GM12865 (cell line): Measurements from ENCODE around the gene RTRAF.

Experiments used
- DNase-seq: peaks from one replicate; pipeline ENCODE4 v3.0.0; 2010; ENCODE audit warnings: low read depth
- H3K4me3 ChIP-seq: 2 replicates; pipeline ENCODE4 v1.5.1; 2011; ENCODE audit warnings: mild to moderate bottlenecking, low read depth, low read length, control low read depth
- TF ChIP-seq, protein P1 (sequence below): IDR thresholded peaks from 2 replicates; pipeline ENCODE4 v1.5.1; 2011; ENCODE audit warnings: low read length, control low read depth, low read depth, inconsistent platforms; ENCODE audit not compliant: insufficient read depth; ENCODE audit errors: missing control alignments

RTRAF gene

DNA sequence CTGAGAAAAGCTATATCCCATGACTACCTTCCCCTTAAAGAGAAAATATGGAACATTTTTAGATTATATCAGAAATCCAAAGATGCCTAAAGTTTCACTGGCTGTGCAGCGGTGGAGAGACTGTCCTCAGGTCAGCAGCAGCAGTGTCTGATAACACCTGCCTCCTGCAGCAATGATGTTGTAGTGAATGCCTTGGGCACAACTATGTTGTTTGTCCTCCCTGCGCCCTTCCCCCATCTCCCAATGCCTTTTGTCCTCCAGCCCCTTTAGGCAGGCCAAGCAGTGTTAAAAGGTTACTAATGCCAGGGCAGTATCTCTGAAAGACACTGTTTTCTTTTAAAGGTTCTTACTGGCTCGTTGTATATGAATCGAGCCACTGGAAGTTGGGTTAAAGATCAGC lies 13.2 kb downstream of the RTRAF start:
- DNase-seq, result no peak
- TF ChIP-seq, protein P1, sequence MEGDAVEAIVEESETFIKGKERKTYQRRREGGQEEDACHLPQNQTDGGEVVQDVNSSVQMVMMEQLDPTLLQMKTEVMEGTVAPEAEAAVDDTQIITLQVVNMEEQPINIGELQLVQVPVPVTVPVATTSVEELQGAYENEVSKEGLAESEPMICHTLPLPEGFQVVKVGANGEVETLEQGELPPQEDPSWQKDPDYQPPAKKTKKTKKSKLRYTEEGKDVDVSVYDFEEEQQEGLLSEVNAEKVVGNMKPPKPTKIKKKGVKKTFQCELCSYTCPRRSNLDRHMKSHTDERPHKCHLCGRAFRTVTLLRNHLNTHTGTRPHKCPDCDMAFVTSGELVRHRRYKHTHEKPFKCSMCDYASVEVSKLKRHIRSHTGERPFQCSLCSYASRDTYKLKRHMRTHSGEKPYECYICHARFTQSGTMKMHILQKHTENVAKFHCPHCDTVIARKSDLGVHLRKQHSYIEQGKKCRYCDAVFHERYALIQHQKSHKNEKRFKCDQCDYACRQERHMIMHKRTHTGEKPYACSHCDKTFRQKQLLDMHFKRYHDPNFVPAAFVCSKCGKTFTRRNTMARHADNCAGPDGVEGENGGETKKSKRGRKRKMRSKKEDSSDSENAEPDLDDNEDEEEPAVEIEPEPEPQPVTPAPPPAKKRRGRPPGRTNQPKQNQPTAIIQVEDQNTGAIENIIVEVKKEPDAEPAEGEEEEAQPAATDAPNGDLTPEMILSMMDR, result no peak
- H3K4me3 ChIP-seq, result no peak overlapping the region

DNA sequence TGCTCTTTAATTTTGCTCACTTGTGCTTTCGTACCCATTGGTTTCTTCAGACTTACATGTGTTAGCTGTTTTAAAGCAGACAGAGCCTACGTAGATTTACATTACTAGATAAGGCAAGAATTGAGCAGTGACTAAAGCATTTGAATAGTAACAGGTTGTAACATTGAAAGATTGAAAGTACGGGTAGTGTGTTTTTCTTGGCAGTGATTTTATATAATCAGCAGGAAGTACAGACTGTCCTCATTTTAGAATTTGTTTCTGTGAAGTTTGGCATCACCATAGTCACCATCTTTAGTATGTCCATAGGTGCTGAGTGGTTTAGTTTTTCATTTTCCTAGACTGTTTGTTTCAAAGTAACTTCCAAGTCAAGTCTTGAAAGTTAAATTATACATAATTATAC lies 14.0 kb downstream of the RTRAF start:
- no peak for DNase-seq
- TF ChIP-seq, protein P1, result no peak
- H3K4me3 ChIP-seq, result no peak overlapping the region

DNA sequence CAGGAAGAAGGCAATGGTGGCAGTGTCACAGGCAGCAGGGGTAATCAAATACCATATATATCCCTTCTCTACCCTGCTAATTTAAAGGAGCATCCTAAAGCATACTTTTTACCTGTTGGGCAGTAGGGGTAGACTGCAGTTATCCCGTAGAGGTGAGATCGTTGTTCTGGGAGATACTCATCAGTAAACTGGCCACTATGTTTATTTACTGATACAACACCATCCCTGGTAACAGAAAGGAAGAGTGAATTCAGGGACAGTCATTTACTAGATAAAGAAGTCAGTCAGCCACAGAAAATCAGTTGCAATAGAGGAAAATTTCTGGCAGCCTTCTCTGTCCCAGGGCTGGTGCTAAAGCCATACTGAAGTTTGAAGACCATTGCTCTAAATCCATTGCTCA lies 16.3 kb downstream of the RTRAF start:
- TF ChIP-seq, protein P1, result no peak

DNA sequence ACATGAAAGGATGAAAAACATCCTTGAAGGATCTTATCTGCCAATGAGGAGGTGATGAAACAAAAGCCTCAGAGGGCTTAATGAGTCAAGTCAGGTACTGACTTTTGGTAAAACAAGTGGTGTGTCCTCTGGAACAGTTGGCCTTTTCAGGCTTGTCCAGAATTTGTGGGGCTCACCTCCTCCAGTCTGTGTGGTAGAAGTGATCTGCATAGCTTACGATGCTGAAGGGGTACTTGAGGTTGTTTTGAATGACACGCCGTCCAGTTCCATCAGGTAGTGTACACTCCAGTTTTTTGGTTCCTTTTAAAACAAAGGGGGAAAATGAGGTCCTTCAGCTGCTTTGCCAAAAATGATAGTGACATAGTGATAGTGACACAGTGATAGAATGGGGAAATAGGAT lies 17.0 kb downstream of the RTRAF start:
- no peak overlapping the region for H3K4me3 ChIP-seq
- no peak for DNase-seq
- TF ChIP-seq, protein P1, result no peak

More for the DNA sequence above, 16.3 kb downstream of the RTRAF start:
- no peak for DNase-seq
- H3K4me3 ChIP-seq, result no peak overlapping the region

DNA sequence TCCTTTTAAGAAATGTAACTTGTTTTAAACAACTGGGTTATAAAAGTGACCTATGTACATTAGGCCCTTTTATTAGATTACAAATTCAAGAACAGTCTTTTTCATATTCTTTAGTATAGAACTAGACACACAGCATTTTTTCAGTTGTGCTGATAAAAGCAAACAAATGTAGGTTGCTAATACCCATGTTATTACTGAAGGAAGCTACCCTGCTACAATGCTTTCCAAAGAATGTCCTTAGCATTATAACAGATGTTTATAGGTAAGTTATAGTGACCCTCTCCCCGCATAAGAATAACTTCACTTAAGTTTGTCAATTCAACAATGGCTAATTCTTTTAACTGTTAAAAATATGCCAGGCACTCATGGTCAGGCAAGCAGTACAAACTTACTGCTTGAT lies 17.9 kb downstream of the RTRAF start:
- H3K4me3 ChIP-seq, result no peak overlapping the region
- TF ChIP-seq, protein P1, result no peak
- DNase-seq, result no peak

DNA sequence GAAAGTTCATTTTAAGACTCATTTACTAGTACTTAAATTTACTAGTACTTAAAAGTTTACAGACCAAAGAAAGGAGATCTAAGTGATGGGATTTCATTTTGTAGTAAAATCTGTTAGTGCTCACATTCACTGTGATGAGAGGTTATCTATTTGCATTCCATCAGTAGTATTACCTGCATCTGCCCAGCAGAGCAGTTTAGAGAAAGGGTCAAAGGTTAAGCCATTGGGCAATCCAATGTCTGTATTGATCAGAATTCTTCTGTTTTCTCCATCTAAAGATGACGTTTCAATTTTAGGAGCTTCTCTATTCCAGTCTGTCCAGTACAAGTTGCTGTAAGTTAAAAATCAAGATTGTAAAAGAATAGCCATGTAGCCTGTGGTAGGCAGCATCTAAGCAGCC lies 18.3 kb downstream of the RTRAF start:
- H3K4me3 ChIP-seq, result no peak overlapping the region
- no peak for DNase-seq
- TF ChIP-seq, protein P1, result no peak

DNA sequence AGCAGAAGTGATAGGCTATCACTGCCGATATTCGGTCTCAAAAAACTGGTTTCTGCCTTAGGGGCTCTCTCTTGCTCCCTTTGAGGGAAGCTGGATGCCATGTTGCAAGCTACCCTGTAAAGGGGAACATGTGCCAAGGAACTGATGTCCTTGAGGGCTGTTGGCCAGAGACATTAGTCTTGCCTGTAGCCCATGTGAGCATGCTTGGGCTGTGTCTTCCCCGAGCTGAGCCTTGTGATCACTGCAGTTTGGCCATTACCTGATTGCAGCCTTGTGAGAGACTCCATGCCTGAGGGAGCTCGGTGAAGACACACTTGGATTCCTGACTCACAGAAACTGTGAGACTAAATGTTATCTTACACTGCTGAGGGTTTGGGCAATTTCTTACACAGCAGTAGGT lies 18.8 kb downstream of the RTRAF start:
- H3K4me3 ChIP-seq, result no peak overlapping the region
- DNase-seq, result no peak
- TF ChIP-seq, protein P1, result no peak
